Measurements from ENCODE around the gene PDGFD.

Gene PDGFD

DNA sequence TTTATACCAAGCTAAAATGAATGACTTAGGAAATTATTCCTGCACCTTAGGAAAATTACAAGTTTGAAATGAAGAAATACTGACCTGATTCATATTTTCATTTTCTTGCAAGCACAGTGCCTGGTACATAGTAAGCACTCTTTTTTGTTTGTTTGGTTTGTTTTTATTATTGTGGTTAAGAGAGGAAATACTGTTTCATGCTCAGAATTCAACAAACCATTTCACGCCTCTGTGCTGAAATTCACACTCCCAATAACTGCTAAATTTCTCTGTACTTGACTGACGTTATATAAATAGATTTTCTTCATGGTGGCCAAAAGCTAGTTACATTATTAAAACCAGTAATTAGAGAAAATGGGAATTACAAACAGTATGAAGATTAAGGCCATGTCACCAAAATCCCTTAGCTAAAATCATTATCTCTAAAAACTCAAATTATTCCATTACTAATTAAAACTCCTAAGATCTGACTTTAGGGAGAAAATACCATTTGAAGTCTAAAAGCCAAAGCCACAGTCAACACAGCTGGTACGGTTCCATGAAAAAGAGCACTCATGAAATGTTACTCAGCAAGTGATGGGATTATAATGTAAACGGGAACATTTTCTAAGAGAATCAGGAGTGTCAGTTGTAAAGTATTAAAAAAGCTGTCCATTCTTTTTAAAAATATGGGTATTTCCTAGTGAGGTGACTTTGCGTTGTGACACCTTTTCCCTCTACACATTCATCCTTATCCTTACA is 205.3 kb downstream of the PDGFD start:
- DNase-seq (ENCODE audit: low read depth) = no peak

DNA sequence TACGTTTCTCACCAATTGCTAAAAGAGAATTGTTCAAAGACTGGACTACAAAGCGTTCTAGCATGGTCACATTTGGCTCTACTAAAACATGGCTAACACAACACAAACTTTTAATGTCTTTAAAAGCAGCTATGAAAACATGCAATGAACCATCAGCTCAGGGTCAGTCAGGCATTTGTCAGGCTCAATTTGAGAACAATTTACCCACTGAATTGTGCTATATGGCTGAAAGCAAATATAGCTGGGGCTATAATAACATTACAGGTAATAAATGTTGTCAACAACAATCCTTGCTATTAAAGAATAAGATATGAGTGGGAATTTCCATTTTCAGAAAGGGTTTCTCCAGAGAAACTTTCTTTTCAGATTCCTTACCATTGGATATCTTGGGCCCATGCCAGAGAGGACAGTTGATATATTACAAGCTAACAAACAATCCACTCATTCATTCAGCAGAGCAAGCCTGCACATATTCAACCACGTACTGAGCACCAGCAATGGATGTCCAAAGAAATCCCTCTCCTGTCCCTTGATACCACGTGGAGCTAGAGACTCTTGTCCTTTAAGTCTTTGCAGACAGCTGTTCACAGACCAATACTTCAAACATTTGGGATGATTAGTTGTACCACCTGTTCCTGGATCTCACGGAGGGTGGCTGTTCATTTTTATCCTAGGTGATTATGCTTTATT is 210.0 kb downstream of the PDGFD start:
- no peak for DNase-seq (ENCODE audit: low read depth)

GRCh38 chr11:103949781-103950180 is 214.2 kb downstream of the PDGFD start:
- DNase-seq (ENCODE audit: low read depth) = no peak

GRCh38 chr11:103948187-103948763 is 215.7 kb downstream of the PDGFD start:
- no peak for DNase-seq (ENCODE audit: low read depth)

- no peak for DNase-seq (ENCODE audit: low read depth)
These were observed 216.4 kb downstream of the PDGFD start for GRCh38 chr11:103947546-103947919.

DNA sequence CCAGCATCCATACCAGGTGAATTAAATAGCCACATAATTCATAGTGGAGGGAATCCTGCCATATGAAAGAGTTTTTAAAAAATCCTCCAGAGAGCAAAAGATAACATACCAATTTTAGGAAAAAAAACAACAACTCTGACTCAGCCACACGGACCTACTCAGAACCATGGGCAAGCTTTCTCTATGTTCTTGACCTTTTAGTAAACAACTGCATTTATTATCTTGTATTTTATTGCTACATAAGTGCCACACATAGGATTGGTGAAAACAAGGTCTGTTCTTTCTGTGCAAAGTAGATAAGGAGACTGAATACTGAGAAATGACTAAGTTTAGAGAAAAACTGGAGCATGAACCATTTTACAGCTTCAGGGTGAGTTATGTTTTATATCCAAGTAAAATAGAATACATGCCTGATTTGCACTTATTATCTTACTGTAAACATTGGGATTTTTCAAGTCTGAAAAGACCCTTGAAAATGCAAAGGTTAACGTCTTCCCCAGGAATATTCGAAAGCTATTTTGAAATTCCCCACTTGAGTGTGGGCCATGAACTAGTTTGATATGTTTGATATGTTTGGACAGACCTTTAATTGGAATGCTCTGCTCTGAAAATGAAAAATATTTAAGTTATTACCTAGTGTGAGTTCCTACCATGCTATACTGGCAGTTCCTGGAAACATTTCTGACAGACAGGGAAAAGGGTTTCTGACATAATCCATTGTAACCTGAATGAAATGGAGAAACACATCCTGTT is 217.0 kb downstream of the PDGFD start:
- DNase-seq (ENCODE audit: low read depth) = no peak

DNA sequence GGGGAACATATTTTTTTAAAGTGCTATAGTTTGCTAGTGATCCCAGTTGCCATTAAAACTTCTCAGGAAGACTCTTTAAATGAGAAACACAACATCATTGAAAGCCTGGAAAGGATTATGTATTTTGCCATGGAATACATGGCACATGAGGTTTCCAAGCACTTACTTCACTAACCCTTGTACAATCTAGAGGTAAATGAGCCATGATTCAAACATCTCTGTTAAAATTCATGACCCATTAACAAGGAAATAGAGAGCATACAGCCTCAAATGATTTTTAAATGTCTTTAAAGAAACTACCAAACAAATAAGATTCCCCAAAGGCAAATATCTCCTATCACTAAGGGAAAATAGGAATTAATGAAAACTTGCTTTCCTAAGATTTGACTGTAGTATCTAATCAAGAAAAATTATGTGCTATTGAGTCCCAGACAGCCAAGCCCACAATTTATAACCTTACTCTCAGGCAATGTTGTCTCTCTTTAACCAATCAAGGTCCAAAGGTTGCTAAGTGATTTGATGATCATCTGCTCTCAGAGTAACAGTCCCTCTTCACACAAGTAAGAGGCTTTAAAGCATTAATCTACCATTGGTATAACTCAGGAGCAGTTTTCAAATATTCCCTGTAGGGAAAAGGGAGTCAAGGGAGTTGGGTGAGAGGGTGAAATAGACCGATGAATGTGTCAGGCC is 219.6 kb downstream of the PDGFD start:
- no peak for DNase-seq (ENCODE audit: low read depth)

- no peak for DNase-seq (ENCODE audit: low read depth)
These were observed 221.3 kb downstream of the PDGFD start for GRCh38 chr11:103942646-103943045.

DNA sequence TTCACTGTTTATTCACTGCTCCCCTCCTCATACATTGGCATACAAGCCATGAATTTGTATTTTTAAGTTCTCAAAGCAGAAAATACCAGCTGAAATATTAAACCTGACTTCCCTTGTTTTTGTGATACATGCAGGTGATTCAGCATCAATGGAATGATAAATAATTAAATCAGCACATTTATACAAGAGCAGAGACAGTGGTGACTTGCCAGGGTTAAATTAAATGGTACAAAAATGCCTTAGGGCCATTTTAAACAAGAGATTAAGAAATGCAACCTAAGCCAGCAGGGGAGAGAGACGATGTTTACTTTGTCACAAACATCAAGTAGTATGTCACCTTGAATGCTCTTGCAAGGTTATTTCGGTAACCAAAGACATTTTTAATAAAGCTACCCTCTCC is 223.4 kb downstream of the PDGFD start:
- no peak for DNase-seq (ENCODE audit: low read depth)

GRCh38 chr11:103939694-103940093 is 224.3 kb downstream of the PDGFD start:
- DNase-seq (ENCODE audit: low read depth) = no peak

GRCh38 chr11:103936059-103936458 is 227.9 kb downstream of the PDGFD start:
- no peak for DNase-seq (ENCODE audit: low read depth)

DNA sequence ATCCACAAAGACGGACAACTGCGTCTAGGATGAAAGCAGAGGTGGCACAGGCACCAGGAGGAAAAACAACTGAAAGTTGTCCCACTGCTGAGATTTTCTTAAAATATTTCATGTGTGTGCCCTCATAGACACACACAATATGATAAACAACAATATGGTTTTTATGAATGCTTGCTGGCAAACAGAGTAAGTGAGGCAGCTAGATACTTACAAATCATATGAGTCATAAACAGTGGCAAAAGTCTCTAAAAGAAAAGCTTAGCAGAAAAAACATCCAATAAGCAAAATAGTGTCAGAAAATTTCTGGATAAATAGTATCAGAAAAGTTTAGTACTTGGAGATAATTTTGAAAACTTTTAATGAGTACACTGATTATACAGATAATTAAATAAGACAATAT is 228.7 kb downstream of the PDGFD start:
- DNase-seq (ENCODE audit: low read depth) = no peak

DNA sequence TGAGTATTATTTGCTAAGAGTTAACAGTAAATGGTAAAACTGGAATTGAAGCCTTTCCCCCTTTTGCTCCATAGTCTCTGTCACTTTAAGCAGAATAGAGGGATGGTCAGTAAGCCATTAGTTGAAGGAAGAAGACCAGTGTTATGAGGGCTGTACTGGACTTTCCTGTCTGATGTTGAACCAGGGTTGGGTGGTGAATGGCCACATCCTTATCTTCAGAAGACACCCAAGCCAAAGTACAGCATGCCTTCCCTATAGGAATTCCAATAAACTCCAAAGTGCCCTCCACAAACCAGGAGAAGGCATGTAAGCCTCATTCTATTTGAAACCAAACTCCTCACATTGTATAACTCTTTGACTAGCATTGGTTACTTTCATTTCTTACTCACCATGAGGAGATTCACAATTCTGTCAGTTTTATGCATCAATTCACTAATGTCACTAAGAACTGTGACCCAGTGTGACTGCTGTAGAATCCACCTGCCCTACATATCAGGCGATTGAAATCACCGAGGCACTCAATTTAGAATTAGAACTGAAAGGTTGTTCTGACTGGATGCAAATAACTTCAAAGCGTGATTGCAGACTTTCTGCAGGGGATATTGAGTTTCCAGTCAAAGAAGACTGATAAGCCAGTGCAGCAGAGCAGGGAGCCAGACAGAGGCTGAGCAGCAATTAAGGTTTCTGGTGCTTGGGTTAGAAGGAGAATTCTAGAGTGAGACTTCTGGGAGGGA is 234.6 kb downstream of the PDGFD start:
- DNase-seq (ENCODE audit: low read depth) = no peak

- no peak for DNase-seq (ENCODE audit: low read depth)
These were observed 235.2 kb downstream of the PDGFD start for GRCh38 chr11:103928802-103929161.

GRCh38 chr11:103928040-103928801 is 235.7 kb downstream of the PDGFD start:
- no peak for DNase-seq (ENCODE audit: low read depth)

DNA sequence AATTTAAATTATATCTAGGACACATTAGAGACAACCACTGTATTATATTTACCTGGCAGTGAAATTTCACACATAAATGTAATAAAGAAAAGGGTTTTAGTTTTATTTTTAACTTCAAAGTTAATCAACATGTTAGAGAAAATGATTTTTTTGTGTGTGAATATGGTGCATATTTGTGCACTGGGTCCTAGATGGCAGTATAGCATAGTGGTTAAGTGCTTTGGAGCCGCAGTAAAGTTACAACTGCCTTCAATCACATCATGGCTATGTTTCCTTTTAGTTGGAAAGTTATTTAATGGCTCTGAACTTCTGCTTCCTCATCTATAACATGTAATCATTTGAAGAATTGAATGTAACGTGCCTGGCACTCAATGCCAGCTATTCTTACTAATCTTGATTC is 236.4 kb downstream of the PDGFD start:
- no peak for DNase-seq (ENCODE audit: low read depth)

DNA sequence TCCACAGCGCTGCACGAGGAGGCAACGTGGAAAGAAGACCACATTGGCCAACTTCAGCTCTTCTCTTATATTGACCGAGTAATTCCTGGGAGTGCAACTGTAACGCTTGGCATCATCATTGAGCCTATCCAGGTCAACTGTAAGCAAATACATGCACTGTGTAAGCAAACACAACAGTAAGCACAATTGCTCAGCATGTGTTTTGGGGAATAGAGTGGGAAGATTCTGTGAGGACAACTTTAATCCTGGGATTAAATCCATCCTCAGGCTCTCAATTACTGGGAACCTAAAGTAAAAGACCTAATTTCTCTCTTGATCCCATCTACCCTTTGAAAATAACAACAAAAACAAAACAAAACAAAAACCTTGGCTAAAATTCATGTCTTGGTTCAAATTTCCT is 237.0 kb downstream of the PDGFD start:
- no peak for DNase-seq (ENCODE audit: low read depth)

- no peak for DNase-seq (ENCODE audit: low read depth)
These were observed 239.6 kb downstream of the PDGFD start for GRCh38 chr11:103924166-103925013.

DNA sequence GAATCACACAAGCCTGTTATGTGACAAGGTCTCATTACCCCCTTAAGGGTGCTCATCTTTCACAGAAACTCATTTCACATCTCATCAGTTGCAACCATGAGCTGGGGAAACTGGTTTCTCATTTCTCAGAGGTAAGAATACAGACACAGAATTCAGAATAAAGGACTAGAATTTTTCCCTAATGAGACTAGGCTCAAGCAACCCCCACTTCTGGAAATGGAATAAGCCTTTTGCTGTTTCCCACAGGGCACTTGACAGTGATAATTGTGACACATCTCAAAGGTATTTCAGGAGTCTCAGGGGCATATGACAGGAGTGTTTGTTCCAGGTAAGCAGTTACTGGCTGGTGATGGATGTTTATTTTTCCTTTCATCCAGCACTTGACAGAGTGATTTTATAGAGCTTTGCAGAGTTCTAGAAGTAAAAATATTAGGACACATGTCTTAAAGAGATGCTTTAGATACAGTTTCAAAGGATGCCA is 240.5 kb downstream of the PDGFD start:
- DNase-seq (ENCODE audit: low read depth) = no peak

- no peak for DNase-seq (ENCODE audit: low read depth)
These were observed 243.0 kb downstream of the PDGFD start for GRCh38 chr11:103920933-103921332.

Measured in activated T-cell treated with anti-CD3 and anti-CD28 coated beads for 1 hour (primary cell).